Ascending aorta (tissue), 2 donors: ENCODE results near the gene KCNMA1. TPM values are rescaled to one million over a fixed set of nuclear protein-coding genes. Genes with fewer than 3 reads are reported as not detected.

Source experiments
- DNase-seq, 2 donors: peaks; one replicate each; pipeline ENCODE4 v3.0.0-alpha.2; 2019; ENCODE audit warnings: low spot score in 2 of 2
- H3K27ac ChIP-seq, 2 donors: fragments of 200-600 bp; sonication (generic); one replicate each; pipeline ENCODE4 v1.5.1; 2016 to 2017; ENCODE audit warnings: mild to moderate bottlenecking in 1 of 2
- H3K27me3 ChIP-seq: fragments of 200-600 bp; sonication (generic); one replicate; pipeline ENCODE4 v1.5.1; 2017
- H3K36me3 ChIP-seq, 2 donors: fragments of 200-600 bp; sonication (generic); one replicate each; pipeline ENCODE4 v1.5.1; 2016
- H3K4me1 ChIP-seq, 2 donors: fragments of 200-600 bp; sonication (generic); one replicate each; pipeline ENCODE4 v1.5.1; 2016 to 2017; ENCODE audit warnings: mild to moderate bottlenecking in 1 of 2
- H3K4me3 ChIP-seq, 2 donors: fragments of 200-600 bp; sonication (generic); one replicate each; pipeline ENCODE4 v1.5.1; 2016 to 2017; ENCODE audit warnings: mild to moderate bottlenecking in 1 of 2
- H3K9me3 ChIP-seq, 2 donors: fragments of 200-600 bp; sonication (generic); one replicate each; pipeline ENCODE4 v1.5.1; 2016
- CTCF ChIP-seq, 3 experiments: fragments of 200-600 bp in 2 of 3; fragments of 450-650 bp in 1 of 3; sonication (generic) in 2 of 3; IDR thresholded peaks; one replicate each; pipeline ENCODE4 v1.5.1; 2016 to 2019; ENCODE audit warnings: antibody characterized with exemption in 3 of 3, mild to moderate bottlenecking in 1 of 3, moderate library complexity in 1 of 3
- intact Hi-C: fragments of 100-400 bp; cut with DNase I; formaldehyde crosslinking; loops from one replicate; pipeline ENCODE4 v1.15.1; 2023
- total RNA-seq: library from RNA; depleted of rRNA; stranded (reverse); fragments of >200 nt; gene quantifications from one replicate; pipeline ENCODE4 v1.1.0, GENCODE V29; 2016

The KCNMA1 gene
- total RNA-seq, 1 donor from 2014 or later = 28.6 TPM

GRCh38 chr10:77451886-77452285 is 185.7 kb downstream of the KCNMA1 start:
- TF ChIP-seq CTCF (IDR thresholded peaks at IDR 0.05) = no peak
- intact Hi-C loops = no loop called here
- H3K4me3 ChIP-seq = no peak overlapping the region

GRCh38 chr10:77448226-77448625 is 189.4 kb downstream of the KCNMA1 start:
- intact Hi-C loops = no loop called here
- TF ChIP-seq CTCF (IDR thresholded peaks at IDR 0.05) = no peak
- no peaks in the 10 kb centered on the region for H3K4me1 ChIP-seq
- H3K27ac ChIP-seq = no peak overlapping the region
- H3K9me3 ChIP-seq = no peaks in the 10 kb centered on the region
- no peaks in the 10 kb centered on the region for H3K36me3 ChIP-seq
- no peak for DNase-seq
- no peak overlapping the region for H3K4me3 ChIP-seq
- no peaks in the 10 kb centered on the region for H3K27me3 ChIP-seq

More at GRCh38 chr10:77451886-77452285, 185.7 kb downstream of the KCNMA1 start:
- DNase-seq = no peak
- no peaks in the 10 kb centered on the region for H3K27me3 ChIP-seq
- no peaks in the 10 kb centered on the region for H3K9me3 ChIP-seq
- H3K27ac ChIP-seq = no peak overlapping the region
- no peaks in the 10 kb centered on the region for H3K4me1 ChIP-seq
- H3K36me3 ChIP-seq = no peaks in the 10 kb centered on the region

GRCh38 chr10:77446700-77447099 is 190.9 kb downstream of the KCNMA1 start:
- no peak overlapping the region for H3K27ac ChIP-seq
- intact Hi-C loops = no loop called here
- no peak for TF ChIP-seq CTCF (IDR thresholded peaks at IDR 0.05)
- H3K4me3 ChIP-seq = no peak overlapping the region
- H3K4me1 ChIP-seq = peaks cover 2 to 5% of the 10 kb centered on the region in 2 donors
- no peak for DNase-seq
- no peaks in the 10 kb centered on the region for H3K27me3 ChIP-seq
- no peaks in the 10 kb centered on the region for H3K36me3 ChIP-seq
- H3K9me3 ChIP-seq = no peaks in the 10 kb centered on the region

- intact Hi-C loops = no loop called here
- no peak for TF ChIP-seq CTCF (IDR thresholded peaks at IDR 0.05)
- no peak for DNase-seq
- H3K27ac ChIP-seq = no peak overlapping the region
- H3K27me3 ChIP-seq = no peaks in the 10 kb centered on the region
- no peak overlapping the region for H3K4me3 ChIP-seq
- peaks cover 4 to 11% of the 10 kb centered on the region in 2 donors for H3K4me1 ChIP-seq
- H3K9me3 ChIP-seq = no peaks in the 10 kb centered on the region
- H3K36me3 ChIP-seq = no peaks in the 10 kb centered on the region
These were observed 192.1 kb downstream of the KCNMA1 start for GRCh38 chr10:77445547-77445946.

- H3K27me3 ChIP-seq = no peaks in the 10 kb centered on the region
- H3K27ac ChIP-seq = no peak overlapping the region
- peaks cover 4 to 11% of the 10 kb centered on the region in 2 donors for H3K4me1 ChIP-seq
- no peak overlapping the region for H3K4me3 ChIP-seq
- intact Hi-C loops = no loop called here
- H3K36me3 ChIP-seq = no peaks in the 10 kb centered on the region
- TF ChIP-seq CTCF (IDR thresholded peaks at IDR 0.05) = no peak
- DNase-seq = no peak
- no peaks in the 10 kb centered on the region for H3K9me3 ChIP-seq
These were observed 193.6 kb downstream of the KCNMA1 start for GRCh38 chr10:77444041-77444440.

GRCh38 chr10:77442699-77443189 is 194.9 kb downstream of the KCNMA1 start:
- Histone ChIP-seq H3K36me3 (no peaks in the 10 kb centered on the region), H3K27me3 (no peaks in the 10 kb centered on the region), H3K4me1 (peaks cover 4 to 11% of the 10 kb centered on the region in 2 donors), H3K27ac (no peak overlapping the region), H3K9me3 (no peaks in the 10 kb centered on the region), H3K4me3 (no peak overlapping the region)
- intact Hi-C loops = no loop called here
- no peak for TF ChIP-seq CTCF (IDR thresholded peaks at IDR 0.05)
- no peak for DNase-seq
